HG03439 (cell line): ENCODE measurements around the gene ABCC1.

ENCODE experiments used
- ATAC-seq: cut with Tn5 transposase; IDR thresholded peaks from one replicate; pipeline ENCODE4 v1.9.1; 2021; ENCODE audit warnings: mild to moderate bottlenecking, moderate library complexity; ENCODE audit not compliant: unreplicated experiment

The ABCC1 gene

GRCh38 chr16:16016388-16016964 is 67.1 kb downstream of the ABCC1 start:
- ATAC-seq, result no peak

DNA sequence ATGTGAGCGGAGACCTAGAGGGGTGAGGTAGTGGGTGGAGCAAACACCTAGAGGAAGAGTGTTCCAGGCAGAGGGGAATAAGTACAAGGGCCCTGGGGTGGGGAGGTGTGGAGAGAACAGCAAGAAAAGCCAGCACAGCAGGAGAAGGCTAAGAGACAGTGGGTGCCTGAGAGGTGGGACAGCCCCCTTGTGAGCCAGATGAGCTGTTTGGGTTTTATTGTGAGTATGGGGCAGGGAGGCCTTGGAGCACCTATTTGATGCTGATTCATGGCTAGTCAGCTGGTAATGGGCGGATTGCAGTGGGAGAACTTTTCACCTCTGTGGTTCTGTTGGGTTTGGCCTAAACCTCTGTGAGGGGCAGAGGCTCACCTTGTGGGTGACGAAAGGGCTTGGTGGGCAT is 68.4 kb downstream of the ABCC1 start:
- no peak for ATAC-seq

- ATAC-seq, result no peak
These were observed 69.3 kb downstream of the ABCC1 start for GRCh38 chr16:16018705-16019104.

DNA sequence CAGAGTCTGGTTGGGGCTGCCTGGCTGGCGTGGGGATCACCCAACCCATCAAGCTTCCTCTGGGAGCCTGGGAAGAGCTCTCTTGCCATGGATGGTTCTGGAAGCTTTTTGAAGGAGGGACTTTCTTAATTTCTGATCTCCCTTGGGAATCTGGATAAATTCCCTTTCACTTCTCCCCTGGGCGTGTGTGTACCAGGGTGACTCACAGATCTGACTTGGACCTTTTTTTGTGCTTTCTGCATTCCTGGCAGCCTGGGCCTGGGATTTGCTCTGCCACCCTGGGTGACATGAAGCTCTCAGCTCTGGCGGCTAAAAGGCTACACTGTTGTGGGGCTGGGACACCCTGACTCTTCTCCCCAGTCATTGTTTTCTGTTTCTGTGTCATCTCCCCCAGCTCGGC is 70.1 kb downstream of the ABCC1 start:
- no peak for ATAC-seq

DNA sequence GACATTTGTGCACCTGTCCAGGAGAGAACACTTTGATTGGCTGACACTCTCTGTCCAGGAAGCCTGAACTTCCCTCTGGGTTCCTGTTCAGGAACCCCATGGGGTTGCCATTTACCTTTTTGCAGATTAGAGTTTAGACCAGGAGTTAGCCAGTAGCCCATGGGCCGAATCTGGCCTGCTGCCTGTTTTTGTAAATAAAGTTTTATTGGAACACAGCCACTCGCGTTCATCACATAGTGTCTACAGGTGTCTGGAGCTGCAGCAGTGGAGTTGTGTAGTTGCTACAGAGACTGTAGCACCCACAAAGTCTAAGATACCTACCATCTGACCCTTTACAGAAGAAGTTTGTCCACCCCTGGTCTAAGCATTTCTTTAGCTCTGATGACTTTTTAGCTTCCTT is 70.9 kb downstream of the ABCC1 start:
- ATAC-seq, result no peak

- ATAC-seq, result no peak
These were observed 71.6 kb downstream of the ABCC1 start for GRCh38 chr16:16021020-16021419.

- no peak for ATAC-seq
These were observed 72.2 kb downstream of the ABCC1 start for GRCh38 chr16:16021646-16021987.

GRCh38 chr16:16021988-16022682 is 72.7 kb downstream of the ABCC1 start:
- ATAC-seq, result no peak

DNA sequence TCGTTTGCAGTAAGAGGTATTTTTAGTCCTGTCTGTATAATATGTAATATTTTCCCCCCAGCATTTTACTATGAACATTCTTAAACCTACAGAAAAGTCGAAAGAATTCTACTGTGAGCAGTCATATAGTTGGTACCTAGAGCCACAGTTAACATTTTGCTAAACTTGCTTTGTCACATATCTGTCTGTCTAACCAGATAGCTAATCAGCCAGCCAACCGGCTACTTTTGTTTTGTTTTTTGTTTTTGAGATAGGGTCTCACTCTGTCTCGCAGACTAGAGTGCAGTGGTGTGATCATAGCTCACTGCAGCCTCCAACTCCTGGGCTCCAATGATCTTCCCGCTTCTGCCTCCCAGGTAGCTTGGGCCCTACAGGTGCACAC is 73.3 kb downstream of the ABCC1 start:
- no peak for ATAC-seq

GRCh38 chr16:16025214-16025968 is 76.0 kb downstream of the ABCC1 start:
- ATAC-seq, result peak; percentile 64

- no peak for ATAC-seq
These were observed 78.4 kb downstream of the ABCC1 start for GRCh38 chr16:16027728-16028310.

DNA sequence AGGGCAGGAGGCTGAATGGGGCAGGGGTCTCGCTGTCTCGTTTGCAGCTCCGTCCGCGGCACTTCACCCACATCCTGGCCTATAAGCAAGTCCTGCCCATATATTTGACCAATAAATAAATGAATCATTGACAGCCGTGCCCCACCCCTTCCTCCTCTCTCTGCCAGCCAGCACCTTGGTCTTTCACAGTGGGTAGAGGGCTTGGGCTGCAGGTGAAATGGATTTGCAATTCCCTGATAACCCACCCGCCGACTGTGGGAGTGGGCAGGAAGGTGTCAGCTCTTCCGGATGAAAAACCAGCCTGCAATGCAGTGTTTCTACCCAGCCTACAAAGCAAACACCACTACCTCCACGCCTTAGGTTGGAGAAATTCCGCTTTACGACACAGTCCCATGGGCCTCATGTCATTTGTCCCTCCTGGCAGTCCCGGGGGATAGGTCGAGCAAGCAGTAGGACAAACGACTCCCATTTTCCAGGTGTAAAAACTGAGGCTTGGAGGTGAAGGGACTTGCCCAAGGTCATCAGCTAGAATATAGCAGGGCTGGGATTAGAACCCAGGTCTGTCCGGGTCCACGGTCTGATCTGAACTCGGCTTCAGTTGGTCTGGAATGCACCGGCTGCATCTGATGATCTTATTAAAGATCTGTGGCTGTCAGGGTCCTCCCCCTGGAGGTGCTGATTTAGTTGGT is 79.0 kb downstream of the ABCC1 start:
- no peak for ATAC-seq

- no peak for ATAC-seq
These were observed 80.1 kb downstream of the ABCC1 start for GRCh38 chr16:16029431-16030011.

DNA sequence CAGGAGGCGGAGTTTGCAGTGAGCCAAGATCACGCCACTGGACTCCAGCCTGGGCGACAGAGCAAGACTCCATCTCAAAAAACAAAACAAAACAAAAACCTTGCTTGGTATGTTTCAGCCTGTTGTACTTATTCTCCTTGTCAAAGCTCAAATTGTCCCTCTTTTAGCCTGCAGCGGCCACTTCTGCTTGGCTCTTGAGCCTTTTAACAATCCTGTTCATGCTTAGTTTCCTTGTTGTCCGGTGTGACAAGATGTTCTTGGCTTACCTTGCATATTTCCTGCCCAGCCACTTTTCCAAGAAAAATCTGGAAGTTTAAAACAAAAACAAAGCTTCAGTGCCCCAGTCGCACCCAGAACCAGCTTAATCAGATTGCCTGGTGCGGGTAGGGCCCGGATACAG is 81.0 kb downstream of the ABCC1 start:
- no peak for ATAC-seq

DNA sequence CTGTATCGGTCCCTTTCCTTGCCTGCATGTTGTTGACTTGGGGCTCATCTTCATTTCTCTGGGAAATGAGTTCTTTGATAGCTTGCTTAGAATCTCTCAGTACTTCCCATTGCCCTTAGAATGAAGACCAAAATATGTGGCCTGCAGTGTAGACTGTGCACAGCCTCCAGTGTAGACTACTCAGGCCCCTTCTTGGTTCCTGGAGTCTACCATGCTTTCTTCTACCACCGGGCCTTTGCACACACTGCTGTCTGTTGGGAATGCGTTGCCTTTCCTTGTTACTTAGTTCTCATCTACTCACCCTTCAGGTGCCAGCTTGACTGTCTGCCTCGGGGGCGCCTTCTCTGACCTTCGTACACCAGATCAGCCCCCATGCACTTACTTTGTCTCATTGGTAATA is 82.0 kb downstream of the ABCC1 start:
- ATAC-seq, result no peak

DNA sequence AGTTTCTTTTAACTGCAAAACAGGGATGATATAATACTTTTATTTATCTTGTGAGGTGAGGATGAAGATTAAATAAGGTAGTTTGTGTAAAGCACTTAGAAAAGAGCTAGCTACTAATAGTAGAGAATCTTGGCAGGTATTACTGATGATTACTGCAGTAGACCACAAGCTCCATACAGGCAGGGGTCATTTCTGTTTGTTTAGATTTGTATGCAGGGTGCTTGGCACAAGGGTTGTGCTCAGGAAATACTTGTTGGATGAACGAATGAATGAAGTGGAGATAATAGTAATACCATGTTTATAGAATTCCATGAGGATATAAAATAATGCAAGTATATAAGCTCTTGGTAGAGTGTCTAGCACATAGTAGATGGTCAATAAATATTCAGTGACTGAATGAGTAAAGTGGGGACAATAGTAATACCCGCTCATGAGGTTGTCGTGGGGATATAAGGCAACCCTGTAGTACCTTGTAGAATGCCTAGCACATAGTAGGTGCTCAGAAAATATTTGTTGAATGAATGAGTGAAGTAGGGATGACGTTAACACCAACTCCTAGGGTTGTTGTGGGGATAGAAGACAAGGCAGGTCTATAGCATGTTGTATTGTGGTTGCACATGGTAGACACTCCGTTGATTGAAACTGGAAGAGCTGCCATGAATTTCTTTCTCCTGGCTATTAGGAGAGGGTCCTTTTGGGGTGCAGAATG is 83.0 kb downstream of the ABCC1 start:
- ATAC-seq, result no peak

- no peak for ATAC-seq
These were observed 83.8 kb downstream of the ABCC1 start for GRCh38 chr16:16033208-16033717.

- ATAC-seq, result no peak
These were observed 87.0 kb downstream of the ABCC1 start for GRCh38 chr16:16036359-16036792.

GRCh38 chr16:16037521-16037920 is 88.1 kb downstream of the ABCC1 start:
- no peak for ATAC-seq

- ATAC-seq, result no peak
These were observed 88.6 kb downstream of the ABCC1 start for GRCh38 chr16:16037970-16038369.
